GM12878 (cell line): ENCODE measurements around the gene CSAD. TPM values are rescaled to one million over a fixed set of nuclear protein-coding genes. Genes with fewer than 3 reads are reported as not detected.

ENCODE experiments used
- ATAC-seq: fragments of 200-7000 bp; cut with Tn5 transposase; 3 replicates; pipeline ENCODE4 v1.9.1; 2020; ENCODE audit warnings: mild to moderate bottlenecking, moderate library complexity
- BruUV-seq: library from RNA; stranded (reverse); fragments of 400-500 nt; replicated peaks from 2 replicates; lab custom pipeline; 2021; lab: Mats Ljungman, UMichigan
- CTCF ChIA-PET: fragments of 300-600 bp; sonication (Branson Sonifier 250); formaldehyde crosslinking; extraction: SDS; loops from one replicate; lab custom pipeline; 2021; ENCODE audit warnings: inconsistent platforms; lab: Yijun Ruan, JAX
- POLR2A ChIA-PET: fragments of 350-600 bp; formaldehyde crosslinking; extraction: SDS; loops from one replicate; lab custom pipeline; 2021; ENCODE audit warnings: inconsistent platforms; lab: Charles Lee
- RAD21 ChIA-PET: fragments of 300-600 bp; sonication (Branson Sonifier 250); formaldehyde crosslinking; loops from one replicate; lab custom pipeline; 2023; ENCODE audit warnings: antibody characterized with exemption; ENCODE audit not compliant: unreplicated experiment; lab: Charles Lee
- SMC1A ChIA-PET: fragments of 300-600 bp; sonication (Branson Sonifier 250); formaldehyde crosslinking; loops from one replicate; lab custom pipeline; 2023; ENCODE audit not compliant: unreplicated experiment, uncharacterized antibody; lab: Charles Lee
- DNase-seq: peaks from one replicate; pipeline ENCODE4 v3.0.0-alpha.2; 2011; ENCODE audit warnings: low read depth, low spot score
- FAIRE-seq: peaks from 3 replicates; lab custom pipeline; 2011; peaks lifted over from hg19 to GRCh38; lab: Jason Lieb, UNC
- H2AFZ ChIP-seq: 2 replicates; pipeline ENCODE4 v1.6.0; 2011; ENCODE audit warnings: low read depth, low read length, control low read depth; ENCODE audit not compliant: control insufficient read depth
- H3K27ac ChIP-seq: 2 replicates; pipeline ENCODE4 v1.5.1; 2011; ENCODE audit warnings: control low read depth; ENCODE audit not compliant: control insufficient read depth, insufficient read depth
- H3K27me3 ChIP-seq, 2 experiments: replicated peaks in 1 of 2; 2 replicates each; pipeline versions ENCODE4 v1.6.0 to v1.6.1; 2011; ENCODE audit warnings: low read length in 1 of 2; ENCODE audit not compliant: control insufficient read depth in 2 of 2, insufficient read depth in 2 of 2
- H3K36me3 ChIP-seq, 2 experiments: 2 replicates each; pipeline ENCODE4 v1.5.1; 2011; ENCODE audit warnings: low read length in 1 of 2; ENCODE audit not compliant: control insufficient read depth in 2 of 2, insufficient read depth in 2 of 2
- H3K4me1 ChIP-seq: 2 replicates; pipeline ENCODE4 v1.6.1; 2011; ENCODE audit warnings: mild to moderate bottlenecking, low read length, moderate library complexity, mixed read lengths; ENCODE audit not compliant: control insufficient read depth, insufficient read depth
- H3K4me2 ChIP-seq: 2 replicates; pipeline ENCODE4 v1.6.0; 2011; ENCODE audit warnings: control low read depth; ENCODE audit not compliant: control insufficient read depth, insufficient read depth
- H3K4me3 ChIP-seq: fragments of 200-600 bp; sonication (generic); 2 replicates; pipeline ENCODE4 v1.5.1; 2016
- H3K79me2 ChIP-seq: 2 replicates; pipeline ENCODE4 v1.6.0; 2011; ENCODE audit warnings: low read length; ENCODE audit not compliant: control insufficient read depth, insufficient read depth
- H3K9ac ChIP-seq: 2 replicates; pipeline ENCODE4 v1.8.0; 2011; ENCODE audit warnings: low read length, control low read depth, mixed read lengths; ENCODE audit not compliant: control insufficient read depth, insufficient read depth
- H3K9me3 ChIP-seq: replicated peaks from 3 replicates; pipeline ENCODE4 v1.5.1; 2011; ENCODE audit warnings: mild to moderate bottlenecking, low read length; ENCODE audit not compliant: control insufficient read depth, insufficient read depth
- H4K20me1 ChIP-seq: 2 replicates; pipeline ENCODE4 v1.6.0; 2011; ENCODE audit not compliant: control insufficient read depth, insufficient read depth
- FOXK2 ChIP-seq: fragments of 450-650 bp; IDR thresholded peaks from 2 replicates; pipeline ENCODE4 v1.6.1; 2017; ENCODE audit warnings: mild to moderate bottlenecking, moderate library complexity
- HDGF ChIP-seq: fragments of 450-650 bp; IDR thresholded peaks from 2 replicates; pipeline ENCODE4 v1.6.1; 2016; ENCODE audit warnings: antibody characterized with exemption
- IKZF1 ChIP-seq: fragments of 450-650 bp; conservative IDR thresholded peaks from 2 replicates; pipeline ENCODE4 v1.6.1; 2017; ENCODE audit warnings: antibody characterized with exemption, mild to moderate bottlenecking
- NFXL1 ChIP-seq: fragments of 450-650 bp; IDR thresholded peaks from 2 replicates; pipeline ENCODE4 v1.6.1; 2017; ENCODE audit warnings: antibody characterized with exemption, mild to moderate bottlenecking, borderline replicate concordance
- NFYA ChIP-seq: IDR thresholded peaks from 2 replicates; pipeline ENCODE4 v1.6.1; 2011; ENCODE audit warnings: low read depth, mild to moderate bottlenecking, low read length, improper control_type of control experiment, borderline replicate concordance
- RELA ChIP-seq: fragments of 450-650 bp; IDR thresholded peaks from 2 replicates; pipeline ENCODE4 v1.8.0; 2014; ENCODE audit warnings: borderline replicate concordance; ENCODE audit not compliant: partially characterized antibody
- SUZ12 ChIP-seq: fragments of 200-600 bp; sonication (generic); IDR thresholded peaks from one replicate; pipeline ENCODE4 v1.6.1; 2018; ENCODE audit warnings: antibody characterized with exemption, mild to moderate bottlenecking; ENCODE audit not compliant: unreplicated experiment
- ZNF592 ChIP-seq: fragments of 450-650 bp; IDR thresholded peaks from 2 replicates; pipeline ENCODE4 v1.6.1; 2017; ENCODE audit warnings: mild to moderate bottlenecking, moderate library complexity
- WGBS: methylation state at CpG from one replicate; pipeline ENCODE4 v1.1.6; 2016; ENCODE audit warnings: low lambda C conversion rate; ENCODE audit not compliant: insufficient replicate concordance, insufficient coverage; ENCODE audit errors: missing lambda C conversion rate; 5-methylcytosine and 5-hydroxymethylcytosine counted together
- in situ Hi-C: fragments of 300-500 bp; cut with MboI; formaldehyde crosslinking; loops from 9 replicates; pipeline ENCODE4 v1.14.3; 2018; ENCODE audit warnings: mixed read lengths
- intact Hi-C: fragments of 100-400 bp; cut with micrococcal nuclease; formaldehyde crosslinking; loops from one replicate; pipeline ENCODE4 v1.14.2; 2022; ENCODE audit not compliant: unreplicated experiment
- polyA plus RNA-seq, 11 experiments: library from polyadenylated mRNA; depleted of rRNA in 4 of 11; unstranded in 6 of 11; stranded (reverse) in 5 of 11; fragments of >200 nt; fragmentation: Nextera tagmentation in 4 of 11; fragmentation: Illumina TruSeq in 1 of 11; extraction: Ambion mirVana in 4 of 11; extraction: Trizol in 1 of 11; gene quantifications; 1 replicate in 1 of 11; 2 replicates in 10 of 11; pipeline versions ENCODE4 v1.2.1 to v1.2.3, GENCODE V29; 2011 to 2016; ENCODE audit warnings: inconsistent platforms in 2 of 11, missing spikeins in 2 of 11, low read depth in 1 of 11
- total RNA-seq, 4 experiments: library from RNA; depleted of rRNA in 3 of 4; stranded (reverse); fragments of >200 nt in 3 of 4; fragmentation: Illumina TruSeq in 1 of 4; extraction: Trizol in 1 of 4; gene quantifications; 2 replicates each; pipeline versions ENCODE4 v1.2.1 to v1.2.3, GENCODE V29; 2013 to 2021

CSAD gene
- total and polyA plus RNA-seq, 10 of the 15 experiments (the other 5 are each of a cell fraction or from before 2014, with no cell fraction given), result 1.1 to 20.4 (median 6.2) TPM

DNA sequence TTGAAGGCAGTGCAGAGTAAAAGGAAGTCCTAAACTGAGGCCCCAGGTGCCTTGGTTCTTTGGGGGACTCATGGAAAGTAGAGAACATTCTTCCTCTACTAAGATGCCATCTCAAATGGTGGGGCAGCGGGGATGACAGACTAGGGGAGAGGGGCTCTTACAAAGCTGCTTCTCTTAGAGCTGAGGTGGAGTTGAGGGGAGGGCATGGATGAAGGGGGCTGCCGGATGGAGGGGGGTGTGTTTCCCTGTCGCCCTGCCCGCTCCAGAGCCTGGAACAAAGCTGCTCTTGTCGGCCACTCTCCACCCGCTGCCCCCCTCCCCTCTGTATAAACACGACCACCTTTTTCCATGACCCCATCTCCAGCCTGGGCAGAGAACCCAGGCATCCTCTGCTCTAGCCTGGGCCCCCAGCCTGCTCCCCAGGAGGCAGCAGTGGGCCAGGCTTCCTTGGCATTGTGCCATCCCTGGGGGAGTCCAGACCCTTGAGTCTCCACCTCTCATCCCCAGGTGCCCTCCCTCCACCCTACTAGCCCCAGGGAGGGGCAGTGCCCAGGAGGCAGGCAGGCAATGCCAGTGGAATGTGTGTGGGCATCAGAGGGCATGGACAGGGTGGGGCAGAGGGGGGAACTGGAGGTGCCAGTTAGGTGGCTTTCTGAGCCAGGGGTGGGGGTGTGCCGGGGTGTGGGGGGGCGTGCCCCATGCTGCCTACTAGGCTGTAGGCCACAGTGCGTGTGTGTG lies 49.6 kb upstream of the CSAD start:
- Histone ChIP-seq H3K9me3 (no peaks in the 10 kb centered on the region), H3K4me3 (no peak overlapping the region), H3K27me3 (peaks cover 0 to 6% of the 10 kb centered on the region in 2 experiments; a peak in 2 of 4 replicates), H3K79me2 (no peaks in the 10 kb centered on the region), H2AFZ (no peak overlapping the region), H3K9ac (no peak overlapping the region), H4K20me1 (no peaks in the 10 kb centered on the region), H3K4me2 (no peak overlapping the region), H3K4me1 (peaks cover 12% of the 10 kb centered on the region), H3K27ac (no peak overlapping the region), H3K36me3 (no peaks in the 10 kb centered on the region)
- no peak for ATAC-seq
- CTCF ChIA-PET, result interaction anchor here (1.7 kb wide), 1 partner anchor 18 kb away, joined by 3 read pairs; no protein-coding TSS in a partner anchor
- FAIRE-seq, result no peak
- intact Hi-C loops, result no loop called here
- POLR2A ChIA-PET, result no interaction called here
- WGBS, result 79% methylated on average over 7 of the region's 10 CpGs
- no TSS peak for BruUV-seq
- no peak for TF ChIP-seq NFYA
- no peak for TF ChIP-seq RELA
- TF ChIP-seq HDGF, result no peak
- no peak for TF ChIP-seq SUZ12
- TF ChIP-seq FOXK2, result no peak
- no peak for TF ChIP-seq IKZF1
- TF ChIP-seq NFXL1, result no peak
- TF ChIP-seq ZNF592, result no peak
- SMC1A ChIA-PET, result no interaction called here
- RAD21 ChIA-PET, result interaction anchor here (1.9 kb wide), 1 partner anchor 10 kb away, joined by 5 read pairs; no protein-coding TSS in a partner anchor
- no peak for DNase-seq
- in situ Hi-C loops, result no loop called here
